Stimulated activated CD4-positive, alpha-beta T cell treated with anti-CD3 and anti-CD28 coated beads, Interleukin-1b, Interleukin-23, amount 100 ng/mL, for 4 hours (primary cell): ENCODE data around the gene FAHD1.
"Not testable (repeated sequence)": the region's sequence is repeated elsewhere in the genome, so short reads cannot be mapped to it uniquely, and the experiment has no call there.

ENCODE experiments used
- DNase-seq, 2 donors: peaks; one replicate each; pipeline ENCODE4 v3.0.0-alpha.2; 2020; ENCODE audit warnings: low read depth in 2 of 2

FAHD1 gene

DNA sequence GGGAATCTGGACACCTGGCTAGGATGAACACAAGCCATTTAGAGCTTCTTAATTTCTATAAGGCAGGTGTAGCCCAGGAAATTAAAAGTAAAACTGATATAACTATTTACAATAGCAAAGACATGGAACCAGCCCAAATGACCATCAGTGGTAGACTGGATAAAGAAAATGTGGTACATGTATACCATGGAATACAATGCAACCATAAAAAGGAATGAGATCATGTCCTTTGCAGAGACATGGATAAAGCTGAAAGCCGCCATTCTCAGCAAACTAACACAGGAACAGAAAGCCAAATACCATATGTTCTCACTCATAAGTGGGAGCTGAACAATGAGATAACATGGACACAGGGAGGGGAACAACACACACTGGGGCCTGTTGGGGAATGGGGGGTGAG lies 19.4 kb downstream of the FAHD1 start:
- no peak for DNase-seq

GRCh38 chr16:1850981-1851380 lies 24.0 kb downstream of the FAHD1 start:
- DNase-seq: no peak

- no peak for DNase-seq
These were observed 24.8 kb downstream of the FAHD1 start for GRCh38 chr16:1851793-1852192.

GRCh38 chr16:1857433-1858097 lies 30.6 kb downstream of the FAHD1 start:
- DNase-seq: no peak

GRCh38 chr16:1858189-1858865 lies 31.3 kb downstream of the FAHD1 start:
- DNase-seq: no peak

- no peak for DNase-seq
These were observed 32.6 kb downstream of the FAHD1 start for GRCh38 chr16:1859650-1860049.

DNA sequence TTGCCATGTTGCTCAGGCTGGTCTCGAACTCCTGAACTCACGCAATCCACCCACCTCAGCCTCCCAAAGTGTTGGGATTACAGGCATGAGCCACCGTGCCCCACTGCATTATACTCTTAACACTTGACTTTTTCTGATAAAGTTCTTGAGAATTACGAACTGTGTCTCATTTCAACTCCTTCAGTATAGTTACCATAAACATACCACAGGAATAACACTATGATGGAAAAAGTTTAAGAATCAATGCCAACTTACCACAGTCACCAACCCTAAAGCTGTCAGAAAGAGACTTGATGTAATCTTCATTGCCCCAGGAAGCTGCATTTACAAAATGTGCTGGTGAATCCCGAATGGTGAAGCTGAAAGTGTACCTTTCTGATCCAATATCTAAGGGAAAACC lies 34.7 kb downstream of the FAHD1 start:
- DNase-seq: no peak

GRCh38 chr16:1862394-1862793 lies 35.4 kb downstream of the FAHD1 start:
- DNase-seq: no peak

DNA sequence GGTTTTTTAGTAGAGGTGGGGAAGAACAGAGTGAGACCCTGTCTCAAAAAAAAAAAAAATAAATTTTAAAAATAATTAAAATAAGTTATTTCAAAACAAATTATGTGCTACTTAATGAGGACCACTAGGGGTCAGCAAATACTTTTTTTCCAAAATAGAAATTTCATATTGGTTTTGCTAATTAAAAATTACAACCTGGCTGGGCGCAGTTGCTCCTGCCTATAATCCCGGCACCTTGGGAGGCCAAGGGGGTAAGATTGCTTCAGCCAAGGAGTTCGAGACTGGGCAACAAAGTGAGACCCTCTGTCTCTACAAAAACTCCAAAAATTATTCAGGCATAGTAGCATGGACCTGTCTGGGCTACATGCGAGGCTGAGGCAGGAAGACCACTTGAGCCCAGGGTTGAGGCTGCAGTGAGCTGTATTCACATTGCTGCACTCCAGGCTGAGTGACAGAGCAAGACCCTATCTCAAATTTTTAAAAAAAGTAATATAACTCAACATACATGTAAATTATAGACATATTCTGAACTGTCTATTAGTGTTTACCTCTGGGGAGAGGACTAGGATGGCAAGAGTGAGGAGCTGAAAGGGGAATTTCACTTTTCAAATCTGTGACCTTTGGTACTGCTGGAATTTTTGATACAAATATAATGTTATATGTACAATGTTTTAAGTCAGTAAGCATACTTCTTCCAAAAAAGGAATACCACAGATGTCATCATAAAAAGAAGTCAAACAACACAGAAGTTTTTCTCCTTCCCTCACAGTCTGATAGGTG lies 36.9 kb downstream of the FAHD1 start:
- DNase-seq: no peak

DNA sequence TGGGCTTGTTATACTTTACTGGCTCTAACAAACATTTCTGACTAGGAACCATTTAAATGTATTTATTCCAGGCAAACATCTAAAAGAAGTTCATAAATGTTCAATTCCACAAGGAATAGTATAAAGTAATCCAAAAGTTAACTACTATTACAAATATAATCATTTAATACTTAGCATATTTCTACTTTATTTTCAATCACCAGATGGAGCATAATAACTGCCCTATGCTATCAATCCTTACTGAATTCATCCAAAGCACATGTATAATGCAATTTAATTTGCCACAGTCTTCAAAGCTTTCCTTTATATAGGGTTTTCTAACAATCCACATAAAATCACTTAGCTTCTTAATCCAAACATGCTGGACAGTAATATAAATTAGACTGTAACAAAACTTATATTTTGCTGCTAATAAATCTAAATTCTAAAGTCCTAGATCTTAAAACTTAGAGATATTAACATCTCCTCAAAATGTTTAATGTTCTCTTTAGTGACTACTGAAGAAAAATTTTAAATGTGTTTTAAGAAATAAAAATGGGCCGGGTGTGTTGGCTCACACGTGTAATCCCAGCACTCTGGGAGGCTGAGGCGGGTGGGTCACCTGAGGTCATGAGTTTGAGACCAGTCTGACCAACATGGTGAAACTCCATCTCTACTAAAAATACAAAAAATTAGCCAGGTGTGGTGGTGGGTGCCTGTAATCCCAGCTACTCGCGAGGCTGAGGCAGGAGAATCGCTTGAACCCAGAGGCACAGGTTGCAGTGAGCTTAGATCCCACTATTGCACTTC lies 39.1 kb downstream of the FAHD1 start:
- no peak for DNase-seq

GRCh38 chr16:1870365-1871082 lies 43.5 kb downstream of the FAHD1 start:
- no peak for DNase-seq

DNA sequence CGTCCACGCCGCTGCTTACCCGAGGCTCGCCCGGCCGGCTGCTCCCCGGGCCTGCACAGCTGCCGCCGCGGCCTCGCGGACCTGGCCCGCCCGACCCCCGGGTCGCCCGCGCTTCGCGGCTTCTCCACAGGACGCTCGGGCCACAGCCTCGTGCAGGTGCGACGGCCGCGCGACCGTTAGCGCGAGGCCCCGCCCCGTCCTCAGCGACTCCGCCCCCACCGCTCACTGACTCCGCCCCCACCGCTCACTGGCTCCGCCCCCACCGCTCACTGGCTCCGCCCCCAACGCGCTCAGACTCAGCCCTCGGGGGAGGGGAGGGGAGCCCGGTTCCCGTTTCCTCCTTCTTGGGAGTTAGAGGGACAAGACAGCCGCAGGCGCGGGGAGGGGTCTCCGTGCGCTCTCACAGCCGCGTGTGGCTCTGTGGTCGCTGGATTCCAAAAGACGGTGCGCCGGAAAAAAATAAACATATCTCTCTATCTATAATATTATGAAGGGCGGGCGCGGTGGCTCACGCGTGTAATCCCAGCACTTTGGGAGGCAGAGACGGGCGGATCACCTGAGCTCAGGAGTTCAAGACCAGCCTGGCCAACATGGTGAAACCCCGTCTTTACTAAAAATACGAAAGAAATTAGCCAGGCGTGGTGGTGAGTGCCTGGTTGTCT lies 45.1 kb downstream of the FAHD1 start, which contains the start of gene MEIOB:
Gene MEIOB (minus strand): TSS at position 191 of the 662 bp plus-strand sequence. CDS start 3,989 bp downstream, outside the sequence.
- DNase-seq: peak; percentile 28 to 44

DNA sequence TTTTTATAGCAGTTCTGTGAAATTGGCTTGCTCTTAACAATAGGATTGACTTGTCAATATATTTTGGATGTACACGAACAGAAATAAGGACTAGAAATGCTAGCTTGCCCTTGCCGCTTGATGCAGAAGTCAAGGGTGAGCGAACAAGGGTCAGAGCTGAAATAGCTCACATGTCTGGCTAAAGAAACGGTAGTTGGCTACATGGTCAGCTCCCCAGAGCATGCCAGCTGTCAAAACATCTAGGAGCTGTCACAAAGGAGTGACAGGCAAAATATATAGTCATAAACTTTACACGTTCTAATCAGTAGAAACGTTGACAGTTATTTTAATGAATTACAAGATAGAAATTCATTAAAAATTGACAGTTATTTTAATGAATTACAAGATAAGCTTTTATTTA lies 47.8 kb downstream of the FAHD1 start:
- no peak for DNase-seq

DNA sequence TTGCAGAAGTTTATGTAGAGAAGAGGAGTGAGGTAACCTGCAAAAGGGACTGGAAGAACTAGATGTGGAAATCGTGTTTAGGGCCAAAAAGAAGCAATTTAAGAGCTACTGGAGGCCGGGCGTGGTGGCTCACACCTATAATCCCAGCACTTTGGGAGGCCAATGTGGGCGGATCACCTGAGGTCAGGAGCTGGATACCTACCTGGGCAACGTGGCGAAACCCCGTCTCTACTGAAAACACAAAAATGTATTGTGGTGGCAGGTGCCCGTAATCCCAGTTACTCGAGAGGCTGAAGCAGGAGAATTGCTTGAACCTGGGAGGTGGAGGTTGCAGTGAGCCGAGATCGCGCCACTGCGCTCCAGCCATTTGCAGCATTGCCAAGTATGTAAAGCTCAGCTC lies 49.1 kb downstream of the FAHD1 start:
- DNase-seq: not testable (repeated sequence)

DNA sequence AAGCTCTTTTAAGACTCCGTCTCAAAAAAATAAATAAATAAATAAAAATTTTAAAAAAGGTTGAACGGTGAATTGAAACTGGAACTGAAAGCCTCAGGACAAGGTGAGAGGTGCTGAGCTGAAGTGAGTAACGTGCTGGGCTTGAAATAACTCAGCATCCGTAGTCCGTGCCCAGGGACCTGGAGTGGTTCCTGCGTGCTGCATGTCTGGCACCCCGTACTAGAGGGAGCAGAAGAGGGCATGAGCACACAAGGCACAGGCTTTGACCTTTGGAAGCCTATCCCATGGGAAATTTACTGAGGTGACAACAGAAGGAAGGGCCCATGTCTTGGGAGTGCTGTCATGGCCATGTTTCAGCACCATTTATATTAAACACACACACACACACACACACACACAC lies 49.5 kb downstream of the FAHD1 start:
- DNase-seq: no peak

- DNase-seq: no peak
These were observed 50.1 kb downstream of the FAHD1 start for GRCh38 chr16:1877089-1877488.

DNA sequence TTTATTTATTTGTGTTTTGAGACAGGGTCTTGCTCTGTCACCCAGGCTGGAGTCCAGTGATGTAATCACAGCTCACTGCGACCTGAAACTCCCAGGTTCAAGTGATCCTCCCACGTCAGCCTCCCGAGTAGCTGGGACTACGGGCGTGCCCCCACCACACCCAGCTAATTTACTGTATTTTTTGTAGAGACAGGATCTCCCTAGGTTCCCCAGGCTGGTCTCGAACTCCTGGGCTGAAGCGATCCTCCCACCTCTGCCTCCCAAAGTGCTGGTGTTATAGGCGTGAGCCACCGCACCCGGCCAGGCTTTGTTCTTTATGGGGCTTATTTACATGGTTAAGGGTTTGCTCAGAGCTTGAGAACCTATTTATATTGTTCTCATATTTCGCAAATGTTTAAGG lies 50.8 kb downstream of the FAHD1 start:
- DNase-seq: no peak

DNA sequence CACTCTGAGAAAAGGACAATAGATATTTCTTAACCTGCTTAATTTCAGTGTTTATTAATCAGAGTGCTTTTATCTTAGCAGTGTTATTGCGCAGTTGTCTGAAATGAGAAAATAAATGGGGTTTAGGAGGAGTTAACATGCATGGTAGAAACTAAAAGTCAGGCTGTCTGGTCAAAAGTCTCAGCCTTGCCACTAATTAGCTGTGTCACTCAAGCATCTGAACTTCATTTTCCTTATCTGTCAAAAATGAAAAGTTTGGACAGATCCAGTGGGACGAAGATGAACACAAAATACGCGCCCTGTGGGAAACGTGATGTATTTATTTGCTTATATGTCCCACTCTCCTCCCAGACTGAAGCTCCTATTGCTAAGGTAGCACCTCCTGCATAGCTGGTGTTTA lies 51.2 kb downstream of the FAHD1 start:
- no peak for DNase-seq
